IMR-90 (cell line): ENCODE data around the gene MYL12B. TPM values are rescaled to one million over a fixed set of nuclear protein-coding genes. Genes with fewer than 3 reads are reported as not detected.
A peak's percentile ranks its signal among the peaks of the same experiment; 100 is the strongest.

Experiments used
- ATAC-seq: fragments of 200-7000 bp; cut with Tn5 transposase; 2 replicates; pipeline ENCODE4 v1.9.1; 2020; ENCODE audit warnings: low read depth, mild to moderate bottlenecking, moderate library complexity
- BruUV-seq: library from RNA; stranded (reverse); fragments of 400-500 nt; replicated peaks from 2 replicates; lab custom pipeline; 2021; lab: Mats Ljungman, UMichigan
- CTCF ChIA-PET: fragments of 300-600 bp; formaldehyde crosslinking; extraction: SDS; loops from one replicate; lab custom pipeline; 2021; ENCODE audit warnings: antibody characterized with exemption; lab: Yijun Ruan, JAX
- POLR2A ChIA-PET: fragments of 300-600 bp; sonication (Branson Sonifier 250); formaldehyde crosslinking; loops from one replicate; lab custom pipeline; 2022; ENCODE audit warnings: antibody characterized with exemption; ENCODE audit not compliant: unreplicated experiment; lab: Charles Lee
- DNase-seq: peaks from one replicate; pipeline ENCODE4 v3.0.0; 2013
- H2AFZ ChIP-seq: replicated peaks from 2 replicates; pipeline ENCODE3; 2013; ENCODE audit warnings: low read length, mild to moderate bottlenecking; ENCODE audit not compliant: poor library complexity
- H2AK5ac ChIP-seq: 2 replicates; pipeline ENCODE4 v1.6.1; 2013; ENCODE audit warnings: low read depth, low read length, inconsistent platforms
- H2AK9ac ChIP-seq: replicated peaks from 2 replicates; pipeline ENCODE3; 2013; ENCODE audit warnings: mild to moderate bottlenecking, low read depth, low read length, moderate library complexity; ENCODE audit not compliant: poor library complexity
- H2BK120ac ChIP-seq: 2 replicates; pipeline ENCODE4 v1.6.1; 2013; ENCODE audit warnings: low read depth, low read length, inconsistent platforms
- H2BK15ac ChIP-seq: 3 replicates; pipeline ENCODE4 v1.6.1; 2013; ENCODE audit warnings: low read depth, low read length, inconsistent platforms
- H2BK20ac ChIP-seq: 2 replicates; pipeline ENCODE4 v1.6.1; 2013; ENCODE audit warnings: low read depth, mild to moderate bottlenecking, inconsistent platforms, low read length, moderate library complexity
- H2BK5ac ChIP-seq: 2 replicates; pipeline ENCODE4 v1.6.1; 2013; ENCODE audit warnings: mild to moderate bottlenecking, low read depth, low read length, inconsistent platforms; ENCODE audit not compliant: poor library complexity, severe bottlenecking
- H3K14ac ChIP-seq: replicated peaks from 2 replicates; pipeline ENCODE4 v1.6.1; 2013; ENCODE audit warnings: low read depth, low read length, inconsistent platforms
- H3K18ac ChIP-seq: 2 replicates; pipeline ENCODE4 v1.6.1; 2013; ENCODE audit warnings: low read depth, low read length, control low read depth
- H3K23ac ChIP-seq: 2 replicates; pipeline ENCODE4 v1.6.1; 2013; ENCODE audit warnings: low read depth, low read length, inconsistent platforms
- H3K27ac ChIP-seq: 2 replicates; pipeline ENCODE4 v1.5.1; 2013; ENCODE audit warnings: mild to moderate bottlenecking, control low read depth, low read length; ENCODE audit not compliant: insufficient read depth
- H3K27me3 ChIP-seq: 2 replicates; pipeline ENCODE4 v1.6.1; 2013; ENCODE audit warnings: low read length; ENCODE audit not compliant: control insufficient read depth, insufficient read depth
- H3K36me3 ChIP-seq: 2 replicates; pipeline ENCODE4 v1.6.1; 2013; ENCODE audit warnings: low read length, mixed read lengths; ENCODE audit not compliant: control insufficient read depth, insufficient read depth
- H3K4ac ChIP-seq: 2 replicates; pipeline ENCODE4 v1.6.1; 2013; ENCODE audit warnings: low read depth, low read length, inconsistent platforms
- H3K4me1 ChIP-seq: 2 replicates; pipeline ENCODE4 v1.6.1; 2013; ENCODE audit warnings: low read length, mixed read lengths; ENCODE audit not compliant: control insufficient read depth, insufficient read depth
- H3K4me2 ChIP-seq: 2 replicates; pipeline ENCODE4 v1.6.1; 2013; ENCODE audit warnings: low read depth, mild to moderate bottlenecking, control low read depth, low read length, moderate library complexity
- H3K4me3 ChIP-seq: 2 replicates; pipeline ENCODE4 v1.5.1; 2013; ENCODE audit warnings: low read depth, mild to moderate bottlenecking, control low read depth, low read length, moderate library complexity; ENCODE audit not compliant: insufficient read depth
- H3K56ac ChIP-seq: 2 replicates; pipeline ENCODE4 v1.6.1; 2013; ENCODE audit warnings: low read length, inconsistent platforms; ENCODE audit not compliant: insufficient read depth; ENCODE audit errors: extremely low read depth
- H3K79me1 ChIP-seq, 2 experiments: 2 replicates each; pipeline ENCODE4 v1.6.1; 2013; ENCODE audit warnings: low read length in 2 of 2, inconsistent platforms in 1 of 2, low read depth in 1 of 2
- H3K9ac ChIP-seq: 2 replicates; pipeline ENCODE4 v1.6.1; 2013; ENCODE audit warnings: low read depth, low read length, control low read depth
- H3K9me1 ChIP-seq: 2 replicates; pipeline ENCODE4 v1.6.1; 2013; ENCODE audit warnings: low read length, inconsistent platforms; ENCODE audit not compliant: insufficient read depth
- H3K9me3 ChIP-seq: 2 replicates; pipeline ENCODE4 v1.6.1; 2013; ENCODE audit warnings: low read length; ENCODE audit not compliant: control insufficient read depth, insufficient read depth
- H4K20me1 ChIP-seq: 2 replicates; pipeline ENCODE4 v1.6.1; 2013; ENCODE audit warnings: low read length, inconsistent platforms; ENCODE audit not compliant: insufficient read depth
- H4K5ac ChIP-seq: 2 replicates; pipeline ENCODE4 v1.6.1; 2013; ENCODE audit warnings: mild to moderate bottlenecking, low read depth, low read length, control low read depth
- H4K8ac ChIP-seq, 2 experiments: 2 replicates each; pipeline ENCODE4 v1.6.1; 2013; ENCODE audit warnings: low read depth in 2 of 2, low read length in 2 of 2, control low read depth in 1 of 2, inconsistent platforms in 1 of 2
- H4K91ac ChIP-seq: 2 replicates; pipeline ENCODE4 v1.6.1; 2013; ENCODE audit warnings: low read depth, low read length, inconsistent platforms; ENCODE audit not compliant: insufficient read depth
- BHLHE40 ChIP-seq: fragments of 150-350 bp; IDR thresholded peaks from 2 replicates; pipeline ENCODE4 v1.6.1; 2016; ENCODE audit warnings: mild to moderate bottlenecking, low read depth, low read length
- CEBPB ChIP-seq: IDR thresholded peaks from 2 replicates; pipeline ENCODE4 v1.6.1; 2012; ENCODE audit warnings: low read depth, low read length, improper control_type of control experiment
- CHD1 ChIP-seq: IDR thresholded peaks from 2 replicates; pipeline ENCODE4 v1.6.1; 2012; ENCODE audit warnings: low read depth, low read length, improper control_type of control experiment
- MAFK ChIP-seq: IDR thresholded peaks from 2 replicates; pipeline ENCODE4 v1.6.1; 2012; ENCODE audit warnings: low read depth, low read length, improper control_type of control experiment
- NFE2L2 ChIP-seq: fragments of 150-350 bp; IDR thresholded peaks from 2 replicates; pipeline ENCODE4 v1.6.1; 2016; ENCODE audit warnings: low read depth, mild to moderate bottlenecking, low read length
- RCOR1 ChIP-seq: IDR thresholded peaks from 2 replicates; pipeline ENCODE4 v1.6.1; 2012; ENCODE audit warnings: mild to moderate bottlenecking, low read length, improper control_type of control experiment; ENCODE audit not compliant: insufficient replicate concordance
- SMC3 ChIP-seq: fragments of 150-350 bp; IDR thresholded peaks from 2 replicates; pipeline ENCODE4 v1.6.1; 2016; ENCODE audit warnings: low read depth, mild to moderate bottlenecking, antibody characterized with exemption, low read length, moderate library complexity
- WGBS, 2 experiments: methylation state at CpG; one replicate each; pipeline versions ENCODE4 v1.1.5 to v1.1.7; 2013; ENCODE audit warnings: missing lambda C conversion rate in 2 of 2; ENCODE audit not compliant: insufficient read length in 1 of 2; ENCODE audit errors: extremely low coverage in 2 of 2; 5-methylcytosine and 5-hydroxymethylcytosine counted together
- dilution Hi-C: fragments of 300-500 bp; cut with HindIII; formaldehyde crosslinking; loops from one replicate; pipeline ENCODE4 v1.14.3; 2018; ENCODE audit warnings: low sequenced_read_pairs; ENCODE audit not compliant: unreplicated experiment
- in situ Hi-C: fragments of 300-500 bp; cut with MboI; formaldehyde crosslinking; loops from 3 replicates; pipeline ENCODE4 v1.14.3; 2019; ENCODE audit warnings: low sequenced_read_pairs, inconsistent platforms, mixed read lengths
- intact Hi-C: fragments of 100-400 bp; cut with micrococcal nuclease; formaldehyde crosslinking; loops from 2 replicates; pipeline ENCODE4 v1.10.0; 2022
- polyA plus RNA-seq, 3 experiments: library from polyadenylated mRNA; depleted of rRNA; stranded (reverse); fragments of >200 nt; gene quantifications; 2 replicates each; pipeline ENCODE4 v1.2.3, GENCODE V29; 2012; ENCODE audit warnings: low replicate concordance in 1 of 3
- total RNA-seq: library from RNA; depleted of rRNA; stranded (reverse); fragments of >200 nt; gene quantifications from 2 replicates; pipeline ENCODE4 v1.2.3, GENCODE V29; 2012
- TF ChIP-seq, protein P1 (sequence below): fragments of 150-350 bp; IDR thresholded peaks from 2 replicates; pipeline ENCODE4 v1.6.1; 2017; ENCODE audit warnings: mild to moderate bottlenecking, antibody characterized with exemption, low read length, low read depth
- TF ChIP-seq, protein P2 (sequence below): conservative IDR thresholded peaks from 2 replicates; pipeline ENCODE4 v1.5.1; 2012; ENCODE audit warnings: mild to moderate bottlenecking, low read depth, low read length, improper control_type of control experiment
- TF ChIP-seq, protein P3 (sequence below): fragments of 150-350 bp; IDR thresholded peaks from 2 replicates; pipeline ENCODE4 v1.6.1; 2016; ENCODE audit warnings: low read depth, mild to moderate bottlenecking, low read length, moderate library complexity, borderline replicate concordance

Gene MYL12B
- total and polyA plus RNA-seq, 2 of the 4 experiments (the other 2 are of a cell fraction): 692 to 816 TPM

DNA sequence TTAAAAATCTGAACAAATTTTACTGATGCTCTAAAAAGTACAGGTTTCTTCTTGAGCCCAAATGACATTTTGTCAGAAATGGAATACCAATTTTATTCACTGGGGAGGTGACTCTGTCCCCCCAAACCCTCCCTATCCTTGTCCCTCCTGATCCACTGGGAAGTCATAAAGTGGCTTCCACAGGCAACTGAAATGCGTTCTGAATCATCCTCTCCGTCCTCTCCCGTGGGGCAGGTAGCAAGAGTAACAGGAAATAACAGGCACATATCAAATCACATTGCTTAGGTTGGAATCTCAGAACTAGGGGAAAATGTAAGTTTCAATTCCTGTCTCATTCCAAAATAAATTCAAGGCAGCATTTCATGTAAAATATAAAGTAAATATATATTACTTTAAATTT is 44.5 kb downstream of the MYL12B start:
- Histone ChIP-seq H2AK5ac (0 out of 2 replicates have a peak overlapping the region, but pooled peaks have one; percentile 11), H3K4me3 (no peak overlapping the region), H3K4me1 (peaks cover 6% of the 10 kb centered on the region), H3K18ac (peak overlapping the region; percentile 52; the same call in 1 of the 2 replicates), H3K27ac (no peak overlapping the region), H2BK15ac (no peak overlapping the region; the same call in 1 of the 3 replicates), H3K4ac (no peak overlapping the region), H3K9me1 (peaks cover 6% of the 10 kb centered on the region), H2AK9ac (no peak overlapping the region), H4K91ac (no peak overlapping the region), H2BK5ac (no peak overlapping the region), H3K9ac (no peak overlapping the region), H3K23ac (no peak overlapping the region), H3K56ac (no peak overlapping the region), H2BK20ac (no peak overlapping the region), H2AFZ (no peak overlapping the region), H3K9me3 (no peaks in the 10 kb centered on the region), H3K27me3 (no peaks in the 10 kb centered on the region), H4K5ac (no peak overlapping the region), H3K79me1 (no peaks in the 10 kb centered on the region), H3K36me3 (no peaks in the 10 kb centered on the region), H3K4me2 (no peak overlapping the region), H4K20me1 (no peaks in the 10 kb centered on the region), H2BK120ac (no peak overlapping the region), H4K8ac (0 out of 4 replicates have a peak overlapping the region, but pooled peaks of 1 of the 2 experiments have one; percentile 8), H3K14ac (no peak overlapping the region)
- TF ChIP-seq CHD1 (no peak), CEBPB (no peak), SMC3 (no peak), MAFK (no peak), BHLHE40 (no peak), NFE2L2 (no peak), RCOR1 (no peak)
- TF ChIP-seq, protein P1, sequence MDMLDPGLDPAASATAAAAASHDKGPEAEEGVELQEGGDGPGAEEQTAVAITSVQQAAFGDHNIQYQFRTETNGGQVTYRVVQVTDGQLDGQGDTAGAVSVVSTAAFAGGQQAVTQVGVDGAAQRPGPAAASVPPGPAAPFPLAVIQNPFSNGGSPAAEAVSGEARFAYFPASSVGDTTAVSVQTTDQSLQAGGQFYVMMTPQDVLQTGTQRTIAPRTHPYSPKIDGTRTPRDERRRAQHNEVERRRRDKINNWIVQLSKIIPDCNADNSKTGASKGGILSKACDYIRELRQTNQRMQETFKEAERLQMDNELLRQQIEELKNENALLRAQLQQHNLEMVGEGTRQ: no peak
- TF ChIP-seq, protein P2, sequence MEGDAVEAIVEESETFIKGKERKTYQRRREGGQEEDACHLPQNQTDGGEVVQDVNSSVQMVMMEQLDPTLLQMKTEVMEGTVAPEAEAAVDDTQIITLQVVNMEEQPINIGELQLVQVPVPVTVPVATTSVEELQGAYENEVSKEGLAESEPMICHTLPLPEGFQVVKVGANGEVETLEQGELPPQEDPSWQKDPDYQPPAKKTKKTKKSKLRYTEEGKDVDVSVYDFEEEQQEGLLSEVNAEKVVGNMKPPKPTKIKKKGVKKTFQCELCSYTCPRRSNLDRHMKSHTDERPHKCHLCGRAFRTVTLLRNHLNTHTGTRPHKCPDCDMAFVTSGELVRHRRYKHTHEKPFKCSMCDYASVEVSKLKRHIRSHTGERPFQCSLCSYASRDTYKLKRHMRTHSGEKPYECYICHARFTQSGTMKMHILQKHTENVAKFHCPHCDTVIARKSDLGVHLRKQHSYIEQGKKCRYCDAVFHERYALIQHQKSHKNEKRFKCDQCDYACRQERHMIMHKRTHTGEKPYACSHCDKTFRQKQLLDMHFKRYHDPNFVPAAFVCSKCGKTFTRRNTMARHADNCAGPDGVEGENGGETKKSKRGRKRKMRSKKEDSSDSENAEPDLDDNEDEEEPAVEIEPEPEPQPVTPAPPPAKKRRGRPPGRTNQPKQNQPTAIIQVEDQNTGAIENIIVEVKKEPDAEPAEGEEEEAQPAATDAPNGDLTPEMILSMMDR: no peak
- TF ChIP-seq, protein P3, sequence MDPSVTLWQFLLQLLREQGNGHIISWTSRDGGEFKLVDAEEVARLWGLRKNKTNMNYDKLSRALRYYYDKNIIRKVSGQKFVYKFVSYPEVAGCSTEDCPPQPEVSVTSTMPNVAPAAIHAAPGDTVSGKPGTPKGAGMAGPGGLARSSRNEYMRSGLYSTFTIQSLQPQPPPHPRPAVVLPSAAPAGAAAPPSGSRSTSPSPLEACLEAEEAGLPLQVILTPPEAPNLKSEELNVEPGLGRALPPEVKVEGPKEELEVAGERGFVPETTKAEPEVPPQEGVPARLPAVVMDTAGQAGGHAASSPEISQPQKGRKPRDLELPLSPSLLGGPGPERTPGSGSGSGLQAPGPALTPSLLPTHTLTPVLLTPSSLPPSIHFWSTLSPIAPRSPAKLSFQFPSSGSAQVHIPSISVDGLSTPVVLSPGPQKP: no peak
- ChIA-PET CTCF (no interaction called here), POLR2A (no interaction called here)
- no TSS peak for BruUV-seq
- dilution Hi-C loops: no loop called here
- DNase-seq (no peak), ATAC-seq (no peak)
- intact Hi-C loops: no loop called here
- in situ Hi-C loops: no loop called here
- WGBS, 2 experiments: no CpG with 5 or more reads among the region's 3 CpGs
